GF-D8 (cell line): ENCODE results near the gene GHRL.

ENCODE experiments used
- DNase-seq: peaks from one replicate; lab custom pipeline; 2025; lab: John Stamatoyannopoulos, UW

Gene GHRL

DNA sequence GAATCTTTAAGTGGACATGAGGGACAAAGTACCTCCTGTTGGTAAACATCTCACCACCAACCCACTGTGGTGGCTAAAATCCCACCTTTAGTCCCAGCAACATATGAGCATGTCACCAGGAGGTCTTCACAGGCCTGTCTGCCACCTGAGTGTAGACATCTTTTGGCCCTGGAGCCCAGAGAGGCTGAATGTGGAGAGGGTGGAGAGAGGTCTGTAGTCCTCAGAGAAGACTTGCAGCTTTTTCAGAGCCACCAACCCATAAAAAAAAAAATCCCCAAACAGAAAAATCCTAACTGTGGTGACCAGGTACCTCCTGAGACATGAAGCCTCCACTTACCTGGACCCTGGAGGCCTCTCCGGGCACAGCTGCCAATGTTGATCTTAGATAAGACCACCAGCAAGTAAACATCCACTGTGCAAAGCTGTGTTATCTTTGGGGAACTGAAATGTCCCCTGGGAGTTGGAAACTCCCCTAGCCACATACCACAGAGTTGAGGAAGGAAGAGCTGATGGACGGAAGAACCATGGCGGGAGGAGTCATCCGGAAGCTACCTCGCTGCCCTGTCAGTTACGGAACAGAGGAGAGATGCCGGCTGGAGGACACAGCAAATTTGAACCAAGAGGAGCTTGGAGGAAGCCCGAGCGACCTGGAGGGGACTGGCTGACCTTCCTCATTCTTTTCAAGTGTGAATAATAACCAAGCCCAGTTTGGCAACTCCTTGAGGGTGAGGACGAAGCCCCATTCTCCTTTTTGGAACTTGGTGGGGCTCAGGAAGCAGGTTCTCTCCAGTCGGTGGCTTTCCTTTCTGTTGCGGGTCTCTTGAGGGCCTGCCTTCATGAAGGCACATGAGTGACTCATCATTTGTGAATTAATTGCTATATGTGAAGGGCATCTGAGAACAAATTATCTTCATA, at the start of gene GHRL:
Gene GHRL, minus strand, starts transcription at position 443 of the 915 bp plus-strand sequence. CDS start 2,767 bp downstream, outside the sequence.
- peak; percentile 95 for DNase-seq

DNA sequence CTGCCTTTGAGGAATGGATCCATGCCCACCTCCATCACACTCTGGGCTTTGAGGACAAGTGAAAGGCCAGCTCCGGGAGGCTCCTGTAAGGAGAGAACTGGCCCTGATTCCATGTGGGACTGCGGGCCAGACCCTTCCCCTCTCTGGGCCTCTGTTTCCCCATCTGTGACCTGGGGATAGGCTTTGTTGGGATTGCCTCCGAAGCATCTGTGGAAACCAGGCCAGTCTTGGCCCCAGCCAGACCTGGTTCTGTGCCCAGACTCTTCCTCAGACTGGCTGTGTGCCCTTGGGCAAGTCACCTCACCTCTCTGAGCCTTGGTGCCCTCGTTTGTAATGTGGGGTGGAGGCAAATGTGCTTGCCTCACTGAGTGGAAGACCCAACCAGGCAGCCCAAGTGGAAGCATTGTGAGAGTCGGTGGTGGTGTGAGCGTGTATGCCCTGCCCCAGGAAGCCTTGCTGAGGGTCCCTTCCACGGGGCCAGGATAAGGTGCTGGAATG, 49.2 kb upstream of the GHRL start:
- DNase-seq, result no peak

GRCh38 chr3:10340476-10340875, 47.7 kb upstream of the GHRL start:
- DNase-seq, result no peak

- no peak for DNase-seq
Observed at GRCh38 chr3:10340046-10340445, 47.3 kb upstream of the GHRL start.

DNA sequence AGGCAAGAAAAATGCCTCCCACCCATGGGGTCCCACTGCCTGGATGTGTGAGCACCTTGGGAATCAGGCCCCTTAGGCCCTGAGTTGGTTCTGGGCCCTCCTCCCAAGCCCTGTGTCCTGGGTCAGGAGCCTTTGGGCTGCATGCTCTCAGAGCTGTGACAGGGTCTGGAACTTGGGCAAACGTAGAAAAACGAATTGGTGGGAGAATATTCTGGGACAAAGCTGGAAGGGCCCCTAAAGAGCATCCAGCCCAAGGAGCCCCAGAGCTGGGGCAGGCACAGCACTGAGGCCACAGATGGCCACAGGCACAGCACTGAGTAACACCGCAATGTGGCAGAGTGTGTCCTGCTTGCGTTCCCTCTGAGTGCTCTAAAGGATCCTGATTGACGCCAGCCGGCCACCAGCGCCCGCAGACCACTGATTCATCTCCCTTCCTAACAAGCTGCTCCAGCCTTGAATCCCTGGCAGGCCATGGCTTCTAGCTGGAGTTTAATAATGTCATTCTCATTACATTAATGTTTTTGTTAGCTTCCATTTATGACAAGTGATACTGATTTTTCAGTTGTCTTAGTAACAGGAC, 46.7 kb upstream of the GHRL start:
- DNase-seq, result no peak

DNA sequence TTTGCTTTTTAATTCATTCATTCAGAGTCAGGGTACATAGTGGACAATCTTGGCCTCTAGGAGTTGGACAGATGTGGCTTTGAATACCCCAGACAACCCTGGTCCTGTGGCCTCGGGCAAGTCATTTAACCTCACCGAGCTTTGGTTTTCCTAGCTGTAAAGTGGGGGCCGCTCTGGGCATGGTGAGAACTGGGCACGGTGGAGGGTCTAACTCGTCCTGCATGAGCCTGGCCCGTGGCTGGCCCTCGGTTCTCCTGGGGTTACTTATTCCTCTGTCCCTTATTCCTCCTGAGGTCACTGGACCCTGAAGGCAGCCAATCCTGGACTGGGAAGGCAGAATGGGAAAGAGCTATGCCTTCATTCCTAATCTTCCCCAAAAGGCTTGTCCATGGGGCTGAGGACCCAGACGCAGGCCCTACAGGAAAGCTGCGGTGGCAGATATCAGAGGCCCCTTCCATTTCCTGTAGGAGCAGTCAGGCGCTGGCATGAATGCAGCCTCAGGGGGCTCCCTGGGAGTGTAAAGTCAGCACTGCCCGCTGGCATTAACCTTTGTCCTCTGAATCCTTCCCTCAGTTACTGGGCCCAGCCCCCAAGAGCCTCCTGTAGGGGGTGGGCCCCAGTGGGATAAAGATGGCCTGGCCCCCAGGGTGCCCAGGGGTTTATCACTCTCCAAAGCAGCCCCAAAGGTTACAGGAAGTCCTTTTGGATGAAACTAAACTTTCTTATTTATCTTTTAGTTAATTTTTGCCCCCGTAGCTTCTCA, 46.0 kb upstream of the GHRL start:
- DNase-seq, result no peak

GRCh38 chr3:10338164-10338470, 45.4 kb upstream of the GHRL start:
- no peak for DNase-seq

- DNase-seq, result no peak
Observed at GRCh38 chr3:10337323-10338163, 44.8 kb upstream of the GHRL start.

DNA sequence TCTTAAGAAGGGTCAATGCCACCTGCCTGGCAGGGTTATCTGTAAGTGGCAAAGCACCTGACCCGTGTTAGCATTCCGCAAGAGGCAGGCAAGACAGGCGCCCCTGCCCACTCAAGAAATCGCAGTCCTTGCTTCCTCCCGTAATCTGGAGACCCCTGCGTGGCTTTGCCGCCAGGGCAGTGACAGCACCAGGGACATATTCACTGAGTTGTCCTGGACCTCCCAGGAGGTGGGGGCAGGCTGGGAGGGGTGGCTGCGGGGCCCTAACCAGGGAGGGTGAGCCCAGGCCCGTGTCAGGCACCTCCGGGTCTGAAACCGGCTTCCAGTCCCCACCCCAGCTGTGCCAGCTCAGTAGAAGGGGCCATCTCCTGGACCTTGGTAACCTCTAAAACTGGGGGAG, 44.0 kb upstream of the GHRL start:
- no peak for DNase-seq

- no peak for DNase-seq
Observed at GRCh38 chr3:10335871-10336622, 43.3 kb upstream of the GHRL start.

- no peak for DNase-seq
Observed at GRCh38 chr3:10335190-10335738, 42.5 kb upstream of the GHRL start.

DNA sequence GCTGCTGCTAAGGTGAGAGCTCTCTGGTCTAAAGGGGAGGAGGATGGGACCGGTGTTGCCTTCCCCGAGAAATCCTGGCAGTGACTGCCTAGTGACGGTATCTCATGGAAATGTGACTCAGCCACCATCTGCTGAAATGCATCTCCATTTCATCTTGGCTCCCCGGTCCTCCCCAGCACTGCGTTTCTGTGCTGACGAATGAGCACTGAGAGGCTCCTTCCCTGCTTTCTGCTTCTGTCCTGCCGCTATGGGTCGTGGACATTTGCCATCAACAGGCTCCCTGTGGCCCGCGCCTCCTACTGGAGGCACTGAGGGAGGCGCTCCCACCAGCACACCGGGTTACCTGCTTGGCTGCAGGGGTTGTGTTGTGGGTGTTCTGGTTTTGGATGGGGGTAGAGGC, 41.7 kb upstream of the GHRL start:
- DNase-seq, result no peak

DNA sequence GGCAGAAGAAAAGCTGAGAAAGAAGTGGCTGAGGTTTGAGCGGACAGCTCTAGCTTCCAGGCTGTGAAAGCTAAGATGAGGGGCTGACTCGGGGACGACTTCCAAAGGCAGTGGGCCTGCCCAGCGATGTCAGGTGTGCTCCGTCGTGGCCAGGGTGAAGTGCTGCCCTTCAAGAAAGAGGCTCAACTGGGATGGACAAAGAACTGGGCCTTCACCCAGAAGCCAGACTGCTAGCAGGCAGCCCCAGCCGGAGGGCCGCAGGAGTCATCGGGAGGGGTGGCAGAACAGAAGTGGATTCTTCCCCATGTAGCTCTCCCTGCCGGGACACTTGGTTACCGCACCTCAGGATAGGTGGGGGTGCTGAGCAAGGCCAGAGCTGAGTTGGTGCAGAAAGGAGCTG, 41.3 kb upstream of the GHRL start:
- DNase-seq, result no peak

- DNase-seq, result no peak
Observed at GRCh38 chr3:10333349-10333650, 40.6 kb upstream of the GHRL start.

- no peak for DNase-seq
Observed at GRCh38 chr3:10332481-10333348, 40.0 kb upstream of the GHRL start.

DNA sequence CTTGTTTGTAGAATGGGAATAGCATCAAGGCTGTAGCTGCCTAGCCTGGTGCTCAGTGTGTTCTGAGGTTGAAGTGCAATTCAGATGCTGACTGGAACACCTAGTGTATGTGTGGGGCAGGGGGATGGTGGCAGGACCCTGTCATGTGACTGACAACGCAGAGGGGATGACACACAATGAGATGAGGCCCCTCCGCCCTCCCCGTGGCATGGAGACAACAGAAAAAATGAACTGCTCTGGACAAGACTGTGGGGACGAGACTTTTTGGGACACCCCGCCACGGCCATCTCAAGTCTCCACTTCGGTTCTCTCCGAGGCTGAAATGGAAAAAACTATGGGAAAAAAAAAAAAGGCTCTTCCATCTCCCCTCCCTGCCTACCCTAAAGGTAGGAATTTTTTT, 38.6 kb upstream of the GHRL start:
- no peak for DNase-seq

- DNase-seq, result no peak
Observed at GRCh38 chr3:10330319-10330718, 37.6 kb upstream of the GHRL start.

DNA sequence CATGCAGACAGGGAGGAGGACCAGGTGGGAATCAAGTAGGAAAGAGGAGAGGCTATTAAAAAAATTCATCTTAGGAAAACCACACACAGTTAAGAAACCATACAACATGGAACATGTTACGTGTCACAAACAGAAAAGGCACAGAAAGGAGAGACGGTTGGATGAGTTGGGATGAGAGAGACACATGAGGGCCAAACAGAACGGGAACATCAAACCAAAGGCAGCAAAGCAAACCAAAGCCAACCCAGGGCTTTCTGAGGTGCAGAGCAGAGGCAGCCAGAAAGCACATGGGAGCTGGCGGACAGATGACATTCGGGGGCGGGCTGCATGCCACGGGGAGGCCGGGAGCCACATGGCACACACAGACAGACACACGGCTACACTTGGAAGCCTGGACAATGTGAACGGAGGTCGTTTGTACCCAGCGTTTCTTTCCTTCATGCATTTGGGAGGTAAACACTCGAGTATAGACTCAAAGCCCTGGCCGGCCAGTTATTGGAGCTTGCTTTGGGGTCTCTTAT, 36.8 kb upstream of the GHRL start:
- DNase-seq, result no peak

- DNase-seq, result no peak
Observed at GRCh38 chr3:10328460-10329071, 35.8 kb upstream of the GHRL start.
